Liver (tissue), 9 donors: ENCODE data around the gene S100A1. TPM values are rescaled to one million over a fixed set of nuclear protein-coding genes. Genes with fewer than 3 reads are reported as not detected.

Experiments
- DNase-seq: peaks from one replicate; pipeline ENCODE4 v3.0.0-alpha.2; 2017; ENCODE audit warnings: low spot score
- H3K27ac ChIP-seq, 2 donors: one replicate each; pipeline ENCODE4 v1.7.0; 2013; ENCODE audit warnings: inconsistent platforms in 2 of 2, low read length in 2 of 2, control low read depth in 1 of 2, low read depth in 1 of 2, mild to moderate bottlenecking in 1 of 2
- H3K27me3 ChIP-seq, 4 donors: one replicate each; pipeline versions ENCODE4 v1.6.1 to v1.7.0; 2013; ENCODE audit warnings: low read length in 3 of 4, inconsistent platforms in 1 of 4, mild to moderate bottlenecking in 1 of 4, moderate library complexity in 1 of 4; ENCODE audit not compliant: control insufficient read depth in 4 of 4, insufficient read depth in 4 of 4
- H3K36me3 ChIP-seq, 4 donors: one replicate each; pipeline versions ENCODE4 v1.6.1 to v1.7.0; 2013; ENCODE audit warnings: low read length in 3 of 4, mild to moderate bottlenecking in 3 of 4, low read depth in 1 of 4, moderate library complexity in 1 of 4; ENCODE audit not compliant: control insufficient read depth in 4 of 4, insufficient read depth in 3 of 4
- H3K4me1 ChIP-seq, 4 donors: one replicate each; pipeline versions ENCODE4 v1.6.1 to v1.7.0; 2013; ENCODE audit warnings: low read length in 3 of 4, mild to moderate bottlenecking in 3 of 4, moderate library complexity in 1 of 4; ENCODE audit not compliant: control insufficient read depth in 4 of 4, insufficient read depth in 4 of 4
- H3K4me3 ChIP-seq, 3 donors: one replicate each; pipeline versions ENCODE4 v1.6.1 to v1.7.0; 2013; ENCODE audit warnings: low read length in 3 of 3, control low read depth in 1 of 3, low read depth in 1 of 3, mild to moderate bottlenecking in 1 of 3
- H3K9ac ChIP-seq, 2 donors: one replicate each; pipeline ENCODE4 v1.7.0; 2013; ENCODE audit warnings: low read length in 2 of 2, mild to moderate bottlenecking in 2 of 2, moderate library complexity in 2 of 2, control low read depth in 1 of 2, low read depth in 1 of 2
- H3K9me3 ChIP-seq, 4 donors: one replicate each; pipeline versions ENCODE4 v1.6.1 to v1.7.0; 2013; ENCODE audit warnings: low read length in 3 of 4; ENCODE audit not compliant: control insufficient read depth in 4 of 4
- ATF3 ChIP-seq: IDR thresholded peaks from 2 replicates; pipeline ENCODE4 v1.6.1; 2016; ENCODE audit warnings: antibody characterized with exemption
- CTCF ChIP-seq: fragments of 150-350 bp; IDR thresholded peaks from 2 replicates; pipeline ENCODE4 v1.5.1; 2017; ENCODE audit warnings: improper control_type of control experiment, low read depth, low read length; ENCODE audit not compliant: missing input control
- EGR1 ChIP-seq, 2 donors: IDR thresholded peaks; 2 replicates each; pipeline ENCODE4 v1.6.1; 2016 to 2018; ENCODE audit warnings: antibody characterized with exemption in 2 of 2, low read depth in 2 of 2
- FOXA1 ChIP-seq: IDR thresholded peaks from 2 replicates; pipeline ENCODE4 v1.6.1; 2016; ENCODE audit warnings: antibody characterized with exemption
- FOXA2 ChIP-seq: IDR thresholded peaks from 2 replicates; pipeline ENCODE4 v1.6.1; 2016; ENCODE audit warnings: antibody characterized with exemption
- GABPA ChIP-seq, 2 donors: IDR thresholded peaks in 1 of 2; conservative IDR thresholded peaks in 1 of 2; 2 replicates each; pipeline ENCODE4 v1.6.1; 2016; ENCODE audit warnings: antibody characterized with exemption in 2 of 2, mild to moderate bottlenecking in 1 of 2, moderate library complexity in 1 of 2
- HNF4A ChIP-seq, 2 donors: conservative IDR thresholded peaks; 2 replicates each; pipeline ENCODE4 v1.6.1; 2016; ENCODE audit warnings: antibody characterized with exemption in 2 of 2, mild to moderate bottlenecking in 2 of 2
- HNF4G ChIP-seq: IDR thresholded peaks from 2 replicates; pipeline ENCODE4 v1.6.1; 2016; ENCODE audit warnings: antibody characterized with exemption
- JUND ChIP-seq, 2 donors: IDR thresholded peaks; 2 replicates each; pipeline ENCODE4 v1.6.1; 2016; ENCODE audit warnings: antibody characterized with exemption in 2 of 2
- MAX ChIP-seq: IDR thresholded peaks from 2 replicates; pipeline ENCODE4 v1.6.1; 2016; ENCODE audit warnings: antibody characterized with exemption
- NR2F2 ChIP-seq: IDR thresholded peaks from 2 replicates; pipeline ENCODE4 v1.6.1; 2016; ENCODE audit warnings: antibody characterized with exemption
- RAD21 ChIP-seq, 2 donors: IDR thresholded peaks; 2 replicates each; pipeline ENCODE4 v1.6.1; 2016; ENCODE audit warnings: antibody characterized with exemption in 2 of 2, mild to moderate bottlenecking in 2 of 2
- REST ChIP-seq: IDR thresholded peaks from 2 replicates; pipeline ENCODE4 v1.6.1; 2016; ENCODE audit warnings: antibody characterized with exemption, mild to moderate bottlenecking
- RXRA ChIP-seq, 2 donors: IDR thresholded peaks; 2 replicates each; pipeline ENCODE4 v1.6.1; 2017 to 2018; ENCODE audit warnings: antibody characterized with exemption in 2 of 2, mild to moderate bottlenecking in 1 of 2
- SP1 ChIP-seq: IDR thresholded peaks from 2 replicates; pipeline ENCODE4 v1.6.1; 2018; ENCODE audit warnings: antibody characterized with exemption, mild to moderate bottlenecking
- TAF1 ChIP-seq: conservative IDR thresholded peaks from 2 replicates; pipeline ENCODE4 v1.6.1; 2016; ENCODE audit warnings: antibody characterized with exemption, mild to moderate bottlenecking
- YY1 ChIP-seq: IDR thresholded peaks from 2 replicates; pipeline ENCODE4 v1.6.1; 2016; ENCODE audit warnings: antibody characterized with exemption, mild to moderate bottlenecking
- ZBTB33 ChIP-seq: IDR thresholded peaks from 2 replicates; pipeline ENCODE4 v1.6.1; 2016; ENCODE audit warnings: antibody characterized with exemption
- WGBS: extraction: QIAGEN DNeasy Blood & Tissue Kit; methylation state at CpG from one replicate; pipeline ENCODE4 v1.1.7; 2013; 5-methylcytosine and 5-hydroxymethylcytosine counted together
- polyA plus RNA-seq, 2 donors: library from polyadenylated mRNA; stranded (reverse) in 1 of 2; unstranded in 1 of 2; fragments of 200-250 nt in 1 of 2; fragments of >200 nt in 1 of 2; fragmentation: Nextera tagmentation in 1 of 2; extraction: Ambion mirVana in 1 of 2; gene quantifications; one replicate each; pipeline versions ENCODE4 v1.2.1 to v1.2.3, GENCODE V29; 2013 to 2015
- total RNA-seq, 2 donors: library from RNA; depleted of rRNA; stranded (reverse); fragments of >200 nt; gene quantifications; one replicate each; pipeline ENCODE4 v1.2.3, GENCODE V29; 2014
- donor health status: healthy.
- donor health status: healthy.
- donor health status: healthy.
- donor health status: healthy.
- donor health status: healthy.

The S100A1 gene
- total and polyA plus RNA-seq, 4 donors = 0.21 to 0.33 (median 0.29) TPM

- Histone ChIP-seq H3K27me3 (no peaks in the 10 kb centered on the region), H3K4me1 (no peaks in the 10 kb centered on the region), H3K9ac (no peak overlapping the region), H3K4me3 (no peak overlapping the region), H3K9me3 (no peaks in the 10 kb centered on the region), H3K36me3 (no peaks in the 10 kb centered on the region), H3K27ac (no peak overlapping the region)
- 86% methylated on average over 2 of the region's 2 CpGs for WGBS
- DNase-seq = no peak
- TF ChIP-seq ZBTB33 = no peak
- TF ChIP-seq RAD21 (IDR thresholded peaks at IDR 0.05) = no peak
- no peak for TF ChIP-seq FOXA2
- TF ChIP-seq NR2F2 = no peak
- no peak for TF ChIP-seq SP1
- no peak for TF ChIP-seq CTCF
- TF ChIP-seq GABPA (IDR thresholded peaks at IDR 0.05 in 1 of 2, conservative IDR thresholded peaks at IDR 0.05 in 1 of 2) = no peak
- no peak for TF ChIP-seq TAF1
- no peak for TF ChIP-seq REST
- no peak for TF ChIP-seq RXRA (IDR thresholded peaks at IDR 0.05)
- no peak for TF ChIP-seq YY1
- TF ChIP-seq HNF4A (conservative IDR thresholded peaks at IDR 0.05) = no peak
- TF ChIP-seq JUND (IDR thresholded peaks at IDR 0.05) = no peak
- TF ChIP-seq HNF4G = no peak
- no peak for TF ChIP-seq FOXA1
- no peak for TF ChIP-seq EGR1 (IDR thresholded peaks at IDR 0.05; ENCODE audit: low read depth in 2 of 2)
- TF ChIP-seq ATF3 = no peak
- TF ChIP-seq MAX = no peak
Observed at GRCh38 chr1:153583976-153584375, 44.3 kb upstream of the S100A1 start.

- Histone ChIP-seq H3K4me1 (no peaks in the 10 kb centered on the region), H3K27ac (no peak overlapping the region), H3K9me3 (no peaks in the 10 kb centered on the region), H3K36me3 (no peaks in the 10 kb centered on the region), H3K9ac (no peak overlapping the region), H3K27me3 (no peaks in the 10 kb centered on the region), H3K4me3 (no peak overlapping the region)
- 84% methylated on average over 1 of the region's 1 CpG for WGBS
- no peak for DNase-seq
- TF ChIP-seq NR2F2 = no peak
- no peak for TF ChIP-seq ATF3
- TF ChIP-seq GABPA (IDR thresholded peaks at IDR 0.05 in 1 of 2, conservative IDR thresholded peaks at IDR 0.05 in 1 of 2) = no peak
- TF ChIP-seq HNF4A (conservative IDR thresholded peaks at IDR 0.05) = no peak
- TF ChIP-seq TAF1 = no peak
- no peak for TF ChIP-seq HNF4G
- TF ChIP-seq REST = no peak
- no peak for TF ChIP-seq RXRA (IDR thresholded peaks at IDR 0.05)
- TF ChIP-seq SP1 = no peak
- TF ChIP-seq EGR1 (IDR thresholded peaks at IDR 0.05; ENCODE audit: low read depth in 2 of 2) = no peak
- TF ChIP-seq ZBTB33 = no peak
- no peak for TF ChIP-seq FOXA2
Observed at GRCh38 chr1:153585006-153585405, 43.2 kb upstream of the S100A1 start.
